WTC11 (cell line): Measurements from ENCODE around the gene PSPC1. TPM values are rescaled to one million over a fixed set of nuclear protein-coding genes. Genes with fewer than 3 reads are reported as not detected.
A peak's percentile ranks its signal among the peaks of the same experiment; 100 is the strongest.

Source experiments
- ATAC-seq: fragments of 200-7000 bp; cut with Tn5 transposase; 2 replicates; pipeline ENCODE4 v1.10.0; 2021; ENCODE audit warnings: mild to moderate bottlenecking, moderate library complexity
- CTCF ChIA-PET: fragments of 300-600 bp; sonication (Branson Sonifier 250); formaldehyde crosslinking; loops from one replicate; lab custom pipeline; 2021; ENCODE audit warnings: antibody characterized with exemption; lab: Charles Lee
- POLR2A ChIA-PET: fragments of 350-600 bp; sonication (Branson Sonifier 250); formaldehyde crosslinking; loops from one replicate; lab custom pipeline; 2021; ENCODE audit warnings: antibody characterized with exemption; lab: Charles Lee
- DNase-seq: peaks from one replicate; pipeline ENCODE4 v3.0.0; 2021; ENCODE audit warnings: low spot score
- H3K27ac Mint-ChIP-seq: 2 replicates; pipeline ENCODE4 v1.8.0; 2021; ENCODE audit warnings: mixed read lengths
- H3K27me3 Mint-ChIP-seq: 2 replicates; pipeline ENCODE4 v1.8.0; 2021; ENCODE audit warnings: low read depth, mild to moderate bottlenecking, moderate library complexity, mixed read lengths
- H3K36me3 Mint-ChIP-seq: 2 replicates; pipeline ENCODE4 v1.8.0; 2021; ENCODE audit warnings: mixed read lengths
- H3K4me1 Mint-ChIP-seq: 2 replicates; pipeline ENCODE4 v1.8.0; 2022; ENCODE audit warnings: mixed read lengths
- H3K4me3 Mint-ChIP-seq: 2 replicates; pipeline ENCODE4 v1.8.0; 2021; ENCODE audit warnings: mild to moderate bottlenecking, moderate library complexity, mixed read lengths
- H3K9me3 Mint-ChIP-seq: 2 replicates; pipeline ENCODE4 v1.8.0; 2021; ENCODE audit warnings: mixed read lengths
- ATF1 ChIP-seq: sonication (generic); formaldehyde crosslinking; IDR thresholded peaks from 2 replicates; pipeline ENCODE4 v1.8.1; 2023; ENCODE audit warnings: mild to moderate bottlenecking, moderate library complexity, missing genetic modification reagents
- ATF3 ChIP-seq: sonication (generic); formaldehyde crosslinking; conservative IDR thresholded peaks from 2 replicates; pipeline ENCODE4 v1.8.1; 2022; ENCODE audit warnings: mild to moderate bottlenecking, missing genetic modification reagents
- CREM ChIP-seq: sonication (generic); formaldehyde crosslinking; IDR thresholded peaks from 2 replicates; pipeline ENCODE4 v1.8.1; 2022; ENCODE audit warnings: mild to moderate bottlenecking, missing genetic modification reagents, moderate library complexity
- E2F5 ChIP-seq: sonication (generic); formaldehyde crosslinking; IDR thresholded peaks from 2 replicates; pipeline ENCODE4 v1.8.1; 2022; ENCODE audit warnings: mild to moderate bottlenecking, moderate library complexity, missing genetic modification reagents
- ELF4 ChIP-seq: sonication (generic); formaldehyde crosslinking; IDR thresholded peaks from 2 replicates; pipeline ENCODE4 v1.8.1; 2022; ENCODE audit warnings: low read depth, mild to moderate bottlenecking, moderate library complexity, missing genetic modification reagents
- GRHL2 ChIP-seq: fragments of 250-450 bp; sonication (Bioruptor Pico); IDR thresholded peaks from 2 replicates; pipeline ENCODE4 v1.8.0; 2022; ENCODE audit warnings: mild to moderate bottlenecking, moderate library complexity; ENCODE audit not compliant: insufficient replicate concordance, severe bottlenecking
- GTF2I ChIP-seq: fragments of 250-450 bp; sonication (Bioruptor Pico); conservative IDR thresholded peaks from 2 replicates; pipeline ENCODE4 v1.4.0; 2021; ENCODE audit warnings: mild to moderate bottlenecking
- HMGXB4 ChIP-seq: sonication (generic); formaldehyde crosslinking; IDR thresholded peaks from 2 replicates; pipeline ENCODE4 v1.8.1; 2023; ENCODE audit warnings: mild to moderate bottlenecking, moderate library complexity, missing genetic modification reagents
- IRF2 ChIP-seq: sonication (generic); formaldehyde crosslinking; IDR thresholded peaks from 2 replicates; pipeline ENCODE4 v1.8.0; 2022; ENCODE audit warnings: low read depth, missing genetic modification reagents, borderline replicate concordance
- JAZF1 ChIP-seq: fragments of 250-450 bp; sonication (Bioruptor Pico); IDR thresholded peaks from 2 replicates; pipeline ENCODE4 v1.9.0; 2021; ENCODE audit warnings: moderate library complexity, mild to moderate bottlenecking, inconsistent platforms
- PRRX2 ChIP-seq: fragments of 250-450 bp; sonication (Bioruptor Pico); IDR thresholded peaks from 2 replicates; pipeline ENCODE4 v1.8.0; 2021; ENCODE audit warnings: mild to moderate bottlenecking
- TCF7 ChIP-seq: sonication (generic); formaldehyde crosslinking; IDR thresholded peaks from 2 replicates; pipeline ENCODE4 v1.8.0; 2022; ENCODE audit warnings: mild to moderate bottlenecking, low read depth, missing genetic modification reagents, moderate library complexity
- ZBTB21 ChIP-seq: sonication (generic); formaldehyde crosslinking; IDR thresholded peaks from 2 replicates; pipeline ENCODE4 v1.8.1; 2023; ENCODE audit warnings: mild to moderate bottlenecking, missing genetic modification reagents, borderline replicate concordance
- ZMAT4 ChIP-seq: fragments of 250-450 bp; sonication (Bioruptor Pico); IDR thresholded peaks from 2 replicates; pipeline ENCODE4 v1.9.0; 2021; ENCODE audit warnings: mild to moderate bottlenecking
- ZNF281 ChIP-seq: sonication (generic); formaldehyde crosslinking; IDR thresholded peaks from 2 replicates; pipeline ENCODE4 v1.8.0; 2023; ENCODE audit warnings: mild to moderate bottlenecking, missing genetic modification reagents
- ZNF423 ChIP-seq: fragments of 250-450 bp; sonication (Bioruptor Pico); IDR thresholded peaks from 2 replicates; pipeline ENCODE4 v2.1.2; 2022; ENCODE audit warnings: mild to moderate bottlenecking, moderate library complexity
- total RNA-seq: library from RNA; stranded (reverse); gene quantifications from 3 replicates; pipeline ENCODE4 v1.2.3, GENCODE V29; 2021

The PSPC1 gene
- total RNA-seq, 1 experiment from 2014 or later, result 67.5 TPM

- H3K9me3 Mint-ChIP-seq, result no peaks in the 10 kb centered on the region
- peak overlapping the region; percentile 90 for H3K27ac Mint-ChIP-seq
- DNase-seq, result peak; percentile 32
- H3K27me3 Mint-ChIP-seq, result no peaks in the 10 kb centered on the region
- POLR2A ChIA-PET, result no interaction called here
- H3K4me1 Mint-ChIP-seq, result peaks cover 62% of the 10 kb centered on the region
- no peak for TF ChIP-seq GRHL2 (CRISPR knock-in tag)
- TF ChIP-seq CREM (CRISPR knock-in tag), result no peak
- no peak for TF ChIP-seq JAZF1 (CRISPR knock-in tag)
- TF ChIP-seq ZMAT4 (CRISPR knock-in tag), result no peak
- TF ChIP-seq ATF1 (CRISPR knock-in tag), result no peak
- no peak for TF ChIP-seq GTF2I (CRISPR knock-in tag)
- TF ChIP-seq E2F5, result no peak
- peak; percentile 78; the same call in 1 of the 2 replicates for TF ChIP-seq ZNF423
- ATAC-seq, result peak; percentile 69
- H3K36me3 Mint-ChIP-seq, result peaks cover 7% of the 10 kb centered on the region
- CTCF ChIA-PET, result interaction anchor here (0.6 kb wide), 1 partner anchor 137 kb away, joined by 4 read pairs; no protein-coding TSS in a partner anchor
- peak overlapping the region; percentile 13; the same call in 1 of the 2 replicates for H3K4me3 Mint-ChIP-seq
Measured at GRCh38 chr13:19681517-19681916, 101.2 kb downstream of the PSPC1 start.

- peak overlapping the region; percentile 41 for H3K27ac Mint-ChIP-seq
- H3K4me3 Mint-ChIP-seq, result no peak overlapping the region
- no peaks in the 10 kb centered on the region for H3K9me3 Mint-ChIP-seq
- POLR2A ChIA-PET, result no interaction called here
- ATAC-seq (no peak), DNase-seq (no peak)
- TF ChIP-seq ZBTB21 (CRISPR knock-in tag) (no peak), ATF3 (CRISPR knock-in tag) (no peak), HMGXB4 (no peak), CREM (CRISPR knock-in tag) (no peak), ZMAT4 (CRISPR knock-in tag) (no peak)
- peaks cover 56% of the 10 kb centered on the region for H3K4me1 Mint-ChIP-seq
- no peaks in the 10 kb centered on the region for H3K27me3 Mint-ChIP-seq
- CTCF ChIA-PET, result no interaction called here
- H3K36me3 Mint-ChIP-seq, result peaks cover 13% of the 10 kb centered on the region
Measured at GRCh38 chr13:19680751-19681150, 102.0 kb downstream of the PSPC1 start.

GRCh38 chr13:19676168-19676567, 106.6 kb downstream of the PSPC1 start:
- Mint-ChIP-seq H3K27ac (0 out of 2 replicates have a peak overlapping the region, but pooled peaks have one; percentile 71), H3K36me3 (peaks cover 47% of the 10 kb centered on the region), H3K9me3 (no peaks in the 10 kb centered on the region)
- no peak for ATAC-seq
- TF ChIP-seq IRF2 (CRISPR knock-in tag) (no peak), JAZF1 (CRISPR knock-in tag) (no peak), ELF4 (no peak), ZMAT4 (CRISPR knock-in tag) (no peak), TCF7 (no peak), PRRX2 (no peak), ZNF281 (no peak)
- TF ChIP-seq, all 79 proteins: peak for 0
- ChIA-PET CTCF (no interaction called here), POLR2A (no interaction called here)
- no peaks in the 10 kb centered on the region for H3K27me3 Mint-ChIP-seq
- DNase-seq, result no peak
- H3K4me1 Mint-ChIP-seq, result peaks cover 15% of the 10 kb centered on the region
- H3K4me3 Mint-ChIP-seq, result no peak overlapping the region
